Stimulated activated CD4-positive, alpha-beta T cell treated with anti-CD3 and anti-CD28 coated beads, Interleukin-1b, Interleukin-23, amount 100 ng/mL, for 48 hours (primary cell): ENCODE measurements around the gene IGFBP7.

Experiments used
- DNase-seq: peaks from one replicate; pipeline ENCODE4 v3.0.0-alpha.2; 2020

Gene IGFBP7

GRCh38 chr4:57093845-57094831 lies 16.0 kb downstream of the IGFBP7 start:
- no peak for DNase-seq

- DNase-seq: no peak
Observed at GRCh38 chr4:57091657-57092162, 18.5 kb downstream of the IGFBP7 start.

- no peak for DNase-seq
Observed at GRCh38 chr4:57090079-57090478, 20.1 kb downstream of the IGFBP7 start.

- DNase-seq: no peak
Observed at GRCh38 chr4:57089549-57089948, 20.6 kb downstream of the IGFBP7 start.

- no peak for DNase-seq
Observed at GRCh38 chr4:57086031-57086723, 24.0 kb downstream of the IGFBP7 start.

- no peak for DNase-seq
Observed at GRCh38 chr4:57085278-57085677, 24.9 kb downstream of the IGFBP7 start.

- DNase-seq: no peak
Observed at GRCh38 chr4:57084360-57084759, 25.8 kb downstream of the IGFBP7 start.

GRCh38 chr4:57083090-57083489 lies 27.1 kb downstream of the IGFBP7 start:
- DNase-seq: no peak

- no peak for DNase-seq
Observed at GRCh38 chr4:57081651-57082621, 28.2 kb downstream of the IGFBP7 start.

- no peak for DNase-seq
Observed at GRCh38 chr4:57080781-57081650, 29.2 kb downstream of the IGFBP7 start.

- DNase-seq: no peak
Observed at GRCh38 chr4:57078685-57079521, 31.3 kb downstream of the IGFBP7 start.

- DNase-seq: no peak
Observed at GRCh38 chr4:57077550-57078343, 32.4 kb downstream of the IGFBP7 start.

- DNase-seq: no peak
Observed at GRCh38 chr4:57076646-57077045, 33.5 kb downstream of the IGFBP7 start.

GRCh38 chr4:57075367-57075766 lies 34.8 kb downstream of the IGFBP7 start:
- no peak for DNase-seq

GRCh38 chr4:57074744-57075143 lies 35.4 kb downstream of the IGFBP7 start:
- DNase-seq: no peak

- DNase-seq: no peak
Observed at GRCh38 chr4:57073559-57073958, 36.6 kb downstream of the IGFBP7 start.

GRCh38 chr4:57071326-57071725 lies 38.9 kb downstream of the IGFBP7 start:
- DNase-seq: no peak

- DNase-seq: no peak
Observed at GRCh38 chr4:57070461-57070860, 39.7 kb downstream of the IGFBP7 start.

- no peak for DNase-seq
Observed at GRCh38 chr4:57068237-57068981, 41.8 kb downstream of the IGFBP7 start.
